Measurements from ENCODE around the gene RAI1. TPM values are rescaled to one million over a fixed set of nuclear protein-coding genes. Genes with fewer than 3 reads are reported as not detected.

The RAI1 gene
- total and polyA plus RNA-seq, 2 of the 13 experiments (the other 11 are each of a cell fraction or from before 2014, with no cell fraction given) = 3.4 to 5.2 TPM

GRCh38 chr17:17823433-17824118, 142.3 kb downstream of the RAI1 start (continued):
- TF ChIP-seq ZNF281 (CRISPR knock-in tag; IDR thresholded peaks at IDR 0.05; ENCODE audit: borderline replicate concordance) = 0 out of 2 replicates have a peak, but pooled peaks have one; percentile 18
- peak; percentile 18 for TF ChIP-seq XRCC5 (optimal IDR thresholded peaks at IDR 0.05; ENCODE audit: low read length)
- no peak for TF ChIP-seq KDM4B (CRISPR knock-in tag; IDR thresholded peaks at IDR 0.05)
- peak; percentile 41; the same call in 1 of the 2 replicates for TF ChIP-seq KLF12 (CRISPR knock-in tag; IDR thresholded peaks at IDR 0.05; ENCODE audit: borderline replicate concordance)
- peak; percentile 98 for TF ChIP-seq ZNF652 (CRISPR knock-in tag; IDR thresholded peaks at IDR 0.05; ENCODE audit: borderline replicate concordance, low read depth)
- TF ChIP-seq SMAD1 (CRISPR knock-in tag; IDR thresholded peaks at IDR 0.05; ENCODE audit: borderline replicate concordance, low read depth) = no peak
- TF ChIP-seq RAD51 (IDR thresholded peaks at IDR 0.05; ENCODE audit: borderline replicate concordance) = no peak
- no peak; the same call in 1 of the 2 replicates for TF ChIP-seq PPARG (CRISPR knock-in tag; conservative IDR thresholded peaks at IDR 0.05)
- TF ChIP-seq ZNF574 (CRISPR knock-in tag; IDR thresholded peaks at IDR 0.05) = peak; percentile 53; the same call in 1 of the 2 replicates
- TF ChIP-seq ATF7-NPFF (CRISPR knock-in tag; IDR thresholded peaks at IDR 0.05; ENCODE audit: low read depth) = 0 out of 2 replicates have a peak, but pooled peaks have one; percentile 6
- 0 out of 2 replicates have a peak, but pooled peaks have one; percentile 15 for TF ChIP-seq GATAD1 (CRISPR knock-in tag; IDR thresholded peaks at IDR 0.05)
- TF ChIP-seq MAX (IDR thresholded peaks at IDR 0.05) = peak; percentile 58
- no peak for TF ChIP-seq ZNF780A (CRISPR knock-in tag; IDR thresholded peaks at IDR 0.05)
- TF ChIP-seq TBL1XR1 (IDR thresholded peaks at IDR 0.05; ENCODE audit: borderline replicate concordance, low read length, partially characterized antibody) = peak; percentile 82
- peak; percentile 22; the same call in 1 of the 2 replicates for TF ChIP-seq PHF8 (CRISPR knock-in tag; IDR thresholded peaks at IDR 0.05)
- no peak for TF ChIP-seq SSRP1 (CRISPR knock-in tag; IDR thresholded peaks at IDR 0.05)
- TF ChIP-seq ZBTB25 (CRISPR knock-in tag; IDR thresholded peaks at IDR 0.05) = peak; percentile 23; the same call in 1 of the 2 replicates
- peak; percentile 59; the same call in 1 of the 2 replicates for TF ChIP-seq ZNF670 (CRISPR knock-in tag; IDR thresholded peaks at IDR 0.05; ENCODE audit: borderline replicate concordance)
- TF ChIP-seq CCDC6 (CRISPR knock-in tag; IDR thresholded peaks at IDR 0.05) = no peak
- peak; percentile 77 for TF ChIP-seq BCL6 (CRISPR knock-in tag; IDR thresholded peaks at IDR 0.05)
- 0 out of 2 replicates have a peak, but pooled peaks have one; percentile 5 for TF ChIP-seq TMF1 (CRISPR knock-in tag; IDR thresholded peaks at IDR 0.05; ENCODE audit: low read depth)
- TF ChIP-seq ZKSCAN5 (CRISPR knock-in tag; IDR thresholded peaks at IDR 0.05) = no peak
- peak; percentile 7; the same call in 1 of the 2 replicates for TF ChIP-seq ZNF891 (CRISPR knock-in tag; IDR thresholded peaks at IDR 0.05)
- no peak for TF ChIP-seq ZNF576 (CRISPR knock-in tag; IDR thresholded peaks at IDR 0.05)

Data from HepG2 (cell line).